Cardiac muscle cell (in vitro differentiated cells and primary cell): ENCODE measurements around the gene CREB5. TPM values are rescaled to one million over a fixed set of nuclear protein-coding genes. Genes with fewer than 3 reads are reported as not detected.

ENCODE experiments used
- DNase-seq, 2 donors: peaks; one replicate each; pipeline versions ENCODE4 v3.0.0 to v3.0.0-alpha.2; 2010 to 2017; ENCODE audit warnings: low read depth in 1 of 2, low spot score in 1 of 2
- H3K27ac ChIP-seq: fragments of 200-600 bp; sonication (generic); 2 replicates; pipeline ENCODE4 v1.5.1; 2016
- H3K27me3 ChIP-seq: fragments of 200-600 bp; sonication (generic); 2 replicates; pipeline ENCODE4 v1.6.0; 2016; ENCODE audit warnings: control low read depth
- H3K36me3 ChIP-seq: fragments of 200-600 bp; sonication (generic); 2 replicates; pipeline ENCODE4 v1.5.1; 2016; ENCODE audit warnings: control low read depth
- H3K4me1 ChIP-seq: fragments of 200-600 bp; sonication (generic); 2 replicates; pipeline ENCODE4 v1.8.1; 2017; ENCODE audit warnings: low read depth, mild to moderate bottlenecking, mixed run types
- H3K4me3 ChIP-seq: fragments of 200-600 bp; sonication (generic); 2 replicates; pipeline ENCODE4 v1.5.1; 2016; ENCODE audit warnings: mild to moderate bottlenecking
- H3K9me3 ChIP-seq: fragments of 200-600 bp; sonication (generic); 2 replicates; pipeline ENCODE4 v1.5.1; 2017; ENCODE audit warnings: low read depth, mild to moderate bottlenecking, control low read depth
- CTCF ChIP-seq: IDR thresholded peaks from 2 replicates; pipeline ENCODE4 v1.5.1; 2012; ENCODE audit warnings: low read depth, mild to moderate bottlenecking, low read length
- polyA plus RNA-seq: library from polyadenylated mRNA; unstranded; fragments of >200 nt; fragmentation: Nextera tagmentation; extraction: Ambion mirVana; gene quantifications from 2 replicates; pipeline ENCODE4 v1.2.1, GENCODE V29; 2016
- total RNA-seq: library from RNA; depleted of rRNA; stranded (reverse); fragments of >200 nt; gene quantifications from 2 replicates; pipeline ENCODE4 v1.2.3, GENCODE V29; 2016

CREB5 gene
- total and polyA plus RNA-seq, 2 experiments from 2014 or later: 4.6 TPM

- DNase-seq: peak; percentile 42 to 51
- Histone ChIP-seq H3K4me1 (no peaks in the 10 kb centered on the region), H3K9me3 (no peaks in the 10 kb centered on the region), H3K27me3 (peaks cover 12% of the 10 kb centered on the region), H3K36me3 (no peaks in the 10 kb centered on the region), H3K4me3 (no peak overlapping the region), H3K27ac (no peak overlapping the region)
- TF ChIP-seq CTCF: peak; percentile 55
These were observed 123.9 kb downstream of the CREB5 start for GRCh38 chr7:28536259-28536658.

GRCh38 chr7:28539289-28539981 lies 127.1 kb downstream of the CREB5 start:
- peaks cover 8% of the 10 kb centered on the region for H3K4me1 ChIP-seq
- TF ChIP-seq CTCF: no peak
- DNase-seq: no peak
- H3K4me3 ChIP-seq: no peak overlapping the region
- peaks cover 12% of the 10 kb centered on the region for H3K27me3 ChIP-seq
- H3K27ac ChIP-seq: no peak overlapping the region
- no peaks in the 10 kb centered on the region for H3K36me3 ChIP-seq
- no peaks in the 10 kb centered on the region for H3K9me3 ChIP-seq

DNA sequence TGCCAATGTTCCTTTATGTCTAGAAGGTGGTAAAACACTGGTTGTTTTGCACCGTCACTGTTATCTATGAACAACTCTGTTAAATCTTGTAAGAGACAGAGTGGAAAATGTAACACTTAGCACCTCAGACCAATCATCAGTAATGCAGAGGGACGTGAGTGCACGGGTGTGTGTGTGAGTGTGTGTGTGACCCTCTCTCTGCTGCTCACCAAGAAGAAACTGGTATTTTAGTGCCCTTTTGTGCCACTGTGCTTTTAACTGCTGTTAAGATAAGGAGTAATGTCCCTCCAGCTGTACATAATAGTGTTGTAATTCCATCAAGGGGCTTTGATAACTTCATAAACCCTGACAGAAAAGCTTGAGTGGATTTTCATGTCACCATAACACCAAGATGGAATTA lies 130.1 kb downstream of the CREB5 start:
- no peaks in the 10 kb centered on the region for H3K9me3 ChIP-seq
- no peak overlapping the region for H3K27ac ChIP-seq
- no peak for TF ChIP-seq CTCF
- no peak for DNase-seq
- peaks cover 12% of the 10 kb centered on the region for H3K27me3 ChIP-seq
- no peaks in the 10 kb centered on the region for H3K36me3 ChIP-seq
- no peak overlapping the region for H3K4me3 ChIP-seq
- peaks cover 8% of the 10 kb centered on the region for H3K4me1 ChIP-seq

- H3K4me3 ChIP-seq: no peak overlapping the region
- no peaks in the 10 kb centered on the region for H3K27me3 ChIP-seq
- H3K9me3 ChIP-seq: no peaks in the 10 kb centered on the region
- DNase-seq: no peak
- TF ChIP-seq CTCF: no peak
- peaks cover 8% of the 10 kb centered on the region for H3K4me1 ChIP-seq
- H3K36me3 ChIP-seq: no peaks in the 10 kb centered on the region
- no peak overlapping the region for H3K27ac ChIP-seq
These were observed 132.3 kb downstream of the CREB5 start for GRCh38 chr7:28544453-28545117.

GRCh38 chr7:28546067-28546466 lies 133.7 kb downstream of the CREB5 start:
- Histone ChIP-seq H3K27ac (no peak overlapping the region), H3K27me3 (no peaks in the 10 kb centered on the region), H3K9me3 (no peaks in the 10 kb centered on the region), H3K36me3 (no peaks in the 10 kb centered on the region), H3K4me3 (no peak overlapping the region), H3K4me1 (peaks cover 8% of the 10 kb centered on the region)
- no peak for TF ChIP-seq CTCF
- DNase-seq: no peak
